Superior temporal gyrus (tissue), 1 donor: ENCODE results near the gene SLC16A3.
A peak's percentile ranks its signal among the peaks of the same experiment; 100 is the strongest.
"Not testable (repeated sequence)": the region's sequence is repeated elsewhere in the genome, so short reads cannot be mapped to it uniquely, and the experiment has no call there.

Experiments
- DNase-seq: peaks from one replicate; pipeline ENCODE4 v3.0.0-alpha.2; 2016; ENCODE audit errors: extremely low spot score

The SLC16A3 gene

GRCh38 chr17:82247182-82247823, 18.5 kb downstream of the SLC16A3 start:
- DNase-seq: no peak

GRCh38 chr17:82247856-82248671, 19.2 kb downstream of the SLC16A3 start:
- DNase-seq: no peak

GRCh38 chr17:82248815-82249674, 20.2 kb downstream of the SLC16A3 start:
- no peak for DNase-seq

GRCh38 chr17:82249896-82250581, 21.2 kb downstream of the SLC16A3 start:
- DNase-seq: no peak

- DNase-seq: no peak
Observed at GRCh38 chr17:82250868-82251500, 22.1 kb downstream of the SLC16A3 start.

- no peak for DNase-seq
Observed at GRCh38 chr17:82252511-82253178, 23.8 kb downstream of the SLC16A3 start.

- no peak for DNase-seq
Observed at GRCh38 chr17:82253179-82253544, 24.3 kb downstream of the SLC16A3 start.

- DNase-seq: not testable (repeated sequence)
Observed at GRCh38 chr17:82254096-82254495, 25.3 kb downstream of the SLC16A3 start.

GRCh38 chr17:82254746-82255145, 25.9 kb downstream of the SLC16A3 start:
- not testable (repeated sequence) for DNase-seq

- DNase-seq: no peak
Observed at GRCh38 chr17:82255402-82255972, 26.6 kb downstream of the SLC16A3 start.

- no peak for DNase-seq
Observed at GRCh38 chr17:82256242-82256885, 27.5 kb downstream of the SLC16A3 start.

- peak; percentile 83 for DNase-seq
Observed at GRCh38 chr17:82257473-82257872, 28.6 kb downstream of the SLC16A3 start.

- DNase-seq: no peak
Observed at GRCh38 chr17:82258555-82258954, 29.7 kb downstream of the SLC16A3 start.

GRCh38 chr17:82259972-82260961, 31.4 kb downstream of the SLC16A3 start:
- not testable (repeated sequence) for DNase-seq

- no peak for DNase-seq
Observed at GRCh38 chr17:82262344-82262743, 33.5 kb downstream of the SLC16A3 start.

- DNase-seq: no peak
Observed at GRCh38 chr17:82263641-82264040, 34.8 kb downstream of the SLC16A3 start.

GRCh38 chr17:82266142-82266541, 37.3 kb downstream of the SLC16A3 start:
- no peak for DNase-seq

- peak; percentile 91 for DNase-seq
Observed at GRCh38 chr17:82267575-82268379, 38.9 kb downstream of the SLC16A3 start.
